Thyroid gland (tissue), 4 donors: ENCODE results near the gene CNTN5. TPM values are rescaled to one million over a fixed set of nuclear protein-coding genes. Genes with fewer than 3 reads are reported as not detected.

Experiments
- DNase-seq, 2 donors: peaks; one replicate each; pipeline ENCODE4 v3.0.0-alpha.2; 2019
- H3K27ac ChIP-seq, 3 donors: fragments of 200-600 bp; sonication (generic); 1 replicate in 2 of 3; 2 replicates in 1 of 3; pipeline ENCODE4 v1.5.1; 2016 to 2019; ENCODE audit warnings: mild to moderate bottlenecking in 1 of 3, moderate library complexity in 1 of 3
- H3K27me3 ChIP-seq: fragments of 200-600 bp; sonication (generic); one replicate; pipeline ENCODE4 v1.5.1; 2019
- H3K36me3 ChIP-seq, 2 donors: fragments of 200-600 bp; sonication (generic); one replicate each; pipeline ENCODE4 v1.5.1; 2016 to 2019
- H3K4me1 ChIP-seq, 2 donors: fragments of 200-600 bp; sonication (generic); one replicate each; pipeline ENCODE4 v1.5.1; 2017 to 2019
- H3K4me3 ChIP-seq, 3 donors: fragments of 200-600 bp; sonication (generic); replicated peaks in 1 of 3; 1 replicate in 2 of 3; 2 replicates in 1 of 3; pipeline ENCODE4 v1.5.1; 2016; ENCODE audit warnings: mild to moderate bottlenecking in 1 of 3
- H3K9me3 ChIP-seq: fragments of 200-600 bp; sonication (generic); one replicate; pipeline ENCODE4 v1.5.1; 2017
- CTCF ChIP-seq, 6 experiments: fragments of 200-600 bp in 3 of 6; fragments of 450-650 bp in 3 of 6; sonication (generic) in 3 of 6; IDR thresholded peaks; one replicate each; pipeline ENCODE4 v1.5.1; 2016 to 2019; ENCODE audit warnings: antibody characterized with exemption in 6 of 6, mild to moderate bottlenecking in 2 of 6, inconsistent platforms in 1 of 6, moderate library complexity in 1 of 6
- POLR2A ChIP-seq, 2 donors: fragments of 450-650 bp; IDR thresholded peaks; one replicate each; pipeline ENCODE4 v1.6.1; 2017; ENCODE audit warnings: antibody characterized with exemption in 2 of 2, mild to moderate bottlenecking in 2 of 2, moderate library complexity in 1 of 2
- WGBS, 2 donors: methylation state at CpG; one replicate each; pipeline ENCODE4 v1.1.5; 2017; 5-methylcytosine and 5-hydroxymethylcytosine counted together
- intact Hi-C: fragments of 100-400 bp; cut with DNase I; formaldehyde crosslinking; loops from one replicate; pipeline ENCODE4 v1.15.1; 2023
- total RNA-seq, 4 donors: library from RNA; depleted of rRNA; stranded (reverse); fragments of >200 nt; gene quantifications; one replicate each; pipeline ENCODE4 v1.2.3, GENCODE V29; 2016

The CNTN5 gene
- total RNA-seq, 4 donors from 2014 or later: 1.9 to 14.3 (median 12.0) TPM

DNA sequence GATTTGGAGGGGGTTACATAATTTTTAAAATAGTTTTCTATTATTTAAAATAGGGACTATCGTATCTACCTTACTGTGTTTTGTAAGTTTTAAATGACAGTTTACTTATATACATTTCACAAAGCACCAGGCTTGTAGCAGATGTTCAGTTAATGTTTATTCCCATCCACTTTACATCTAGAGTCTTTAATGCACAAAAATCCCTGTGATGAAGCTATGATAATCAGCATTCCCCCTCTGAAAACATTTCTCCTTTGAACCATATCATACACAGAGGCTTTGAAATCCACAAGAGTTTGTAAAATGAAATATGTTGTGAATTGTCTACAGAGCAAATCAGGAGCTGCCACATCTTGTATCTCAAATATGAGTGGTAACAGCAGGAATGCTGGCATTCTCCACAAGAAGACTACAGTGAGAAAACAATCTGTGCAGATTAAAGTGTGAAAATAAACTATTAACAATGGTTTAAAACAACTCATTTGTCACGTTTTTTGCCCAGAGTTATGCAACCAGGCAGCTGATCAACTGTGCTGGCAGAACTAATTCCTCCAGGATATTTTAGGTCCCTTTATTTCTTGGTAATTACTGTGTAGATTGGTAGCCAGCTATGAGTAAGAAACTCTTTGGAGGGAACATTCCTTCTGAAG, 967.2 kb downstream of the CNTN5 start:
- no peaks in the 10 kb centered on the region for H3K9me3 ChIP-seq
- no peak overlapping the region for H3K4me3 ChIP-seq
- H3K4me1 ChIP-seq: no peaks in the 10 kb centered on the region
- no peak overlapping the region for H3K27ac ChIP-seq
- 57 to 61% methylated on average over 2 of the region's 2 CpGs for WGBS, 2 donors
- H3K36me3 ChIP-seq: no peaks in the 10 kb centered on the region
- DNase-seq: no peak
- no peak for TF ChIP-seq POLR2A (IDR thresholded peaks at IDR 0.05)
- intact Hi-C loops: no loop called here
- no peaks in the 10 kb centered on the region for H3K27me3 ChIP-seq

GRCh38 chr11:99988471-99988837, 967.7 kb downstream of the CNTN5 start:
- H3K27ac ChIP-seq: no peak overlapping the region
- no peaks in the 10 kb centered on the region for H3K4me1 ChIP-seq
- no peak for DNase-seq
- TF ChIP-seq CTCF (IDR thresholded peaks at IDR 0.05) (no peak), POLR2A (IDR thresholded peaks at IDR 0.05) (no peak)
- H3K36me3 ChIP-seq: no peaks in the 10 kb centered on the region
- no peaks in the 10 kb centered on the region for H3K9me3 ChIP-seq
- intact Hi-C loops: no loop called here
- WGBS, 2 donors: 71 to 82% methylated on average over 2 of the region's 2 CpGs
- H3K4me3 ChIP-seq: no peak overlapping the region
- H3K27me3 ChIP-seq: no peaks in the 10 kb centered on the region

DNA sequence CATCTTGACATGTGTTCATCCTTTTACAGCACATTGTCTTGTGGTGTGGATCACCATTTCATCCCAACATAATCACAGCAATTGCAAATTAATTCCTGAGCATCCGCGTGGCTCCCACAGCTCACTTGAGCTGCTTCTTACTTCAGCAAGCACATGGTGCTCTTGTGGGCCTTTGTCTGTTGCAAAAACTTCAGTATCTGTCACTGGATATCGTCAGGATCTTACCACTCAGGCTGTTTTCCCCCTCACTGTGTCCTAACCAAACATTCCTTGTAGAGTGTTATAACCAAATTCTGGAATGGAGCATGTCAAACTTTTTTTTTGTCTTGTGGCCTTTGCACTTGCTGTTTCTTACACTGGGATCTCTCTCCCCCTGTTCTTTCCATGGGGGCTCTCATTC, 983.2 kb downstream of the CNTN5 start:
- H3K36me3 ChIP-seq: no peaks in the 10 kb centered on the region
- DNase-seq: no peak
- no peak overlapping the region for H3K27ac ChIP-seq
- intact Hi-C loops: no loop called here
- no peaks in the 10 kb centered on the region for H3K9me3 ChIP-seq
- H3K4me1 ChIP-seq: no peaks in the 10 kb centered on the region
- no peaks in the 10 kb centered on the region for H3K27me3 ChIP-seq
- H3K4me3 ChIP-seq: no peak overlapping the region
- WGBS, 2 donors: 49 to 56% methylated on average over 3 of the region's 3 CpGs
- TF ChIP-seq CTCF (IDR thresholded peaks at IDR 0.05) (no peak), POLR2A (IDR thresholded peaks at IDR 0.05) (no peak)

DNA sequence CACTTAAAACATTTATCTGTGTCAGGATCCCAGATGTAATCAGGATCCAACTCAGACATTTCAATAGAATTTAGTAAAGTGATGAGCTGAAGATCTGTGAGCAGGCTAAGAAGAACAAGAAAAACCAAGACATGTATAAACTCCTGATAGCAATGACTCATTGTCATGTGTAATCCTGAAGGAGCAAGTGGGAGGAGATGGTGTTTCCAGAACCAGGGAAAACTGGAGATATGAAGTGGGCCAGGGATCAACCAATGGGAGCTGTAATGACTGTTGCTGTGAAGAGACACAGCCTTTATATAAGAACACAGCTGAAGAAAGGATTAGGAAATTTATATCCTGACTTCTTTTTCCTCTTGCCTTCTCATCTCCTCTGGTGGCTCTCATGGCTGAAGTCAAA, 983.8 kb downstream of the CNTN5 start:
- DNase-seq: no peak
- no peak for TF ChIP-seq POLR2A (IDR thresholded peaks at IDR 0.05)
- no peak for TF ChIP-seq CTCF (IDR thresholded peaks at IDR 0.05)
- Histone ChIP-seq H3K4me3 (no peak overlapping the region), H3K27ac (no peak overlapping the region), H3K36me3 (no peaks in the 10 kb centered on the region), H3K9me3 (no peaks in the 10 kb centered on the region), H3K27me3 (no peaks in the 10 kb centered on the region), H3K4me1 (no peaks in the 10 kb centered on the region)
- intact Hi-C loops: no loop called here

DNA sequence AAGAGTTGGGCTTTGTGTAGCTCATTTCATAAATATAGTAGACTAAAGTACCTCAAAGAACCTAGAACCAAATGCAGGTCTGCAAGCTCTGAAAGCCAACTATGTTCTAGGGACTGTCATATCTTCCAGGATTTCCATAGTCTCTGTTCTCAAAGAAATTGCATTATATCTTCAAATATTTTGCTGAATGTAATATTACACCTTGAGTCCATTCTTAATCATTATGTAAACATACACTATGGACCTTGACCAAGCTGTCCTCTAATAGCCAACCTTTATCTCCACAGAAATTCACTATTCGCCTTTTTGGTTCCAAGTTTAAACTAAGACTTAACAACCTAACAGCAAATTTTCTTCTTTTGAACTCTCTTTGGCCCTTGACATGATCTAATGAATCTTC, 987.7 kb downstream of the CNTN5 start:
- Histone ChIP-seq H3K27me3 (no peaks in the 10 kb centered on the region), H3K9me3 (no peaks in the 10 kb centered on the region), H3K4me1 (no peaks in the 10 kb centered on the region), H3K4me3 (no peak overlapping the region), H3K36me3 (no peaks in the 10 kb centered on the region), H3K27ac (no peak overlapping the region)
- no peak for TF ChIP-seq CTCF (IDR thresholded peaks at IDR 0.05)
- TF ChIP-seq POLR2A (IDR thresholded peaks at IDR 0.05): no peak
- intact Hi-C loops: no loop called here
- 92% methylated on average over 1 of the region's 1 CpG for WGBS, 2 donors
- DNase-seq: no peak

GRCh38 chr11:100009728-100010127, 989.0 kb downstream of the CNTN5 start:
- intact Hi-C loops: no loop called here
- TF ChIP-seq POLR2A (IDR thresholded peaks at IDR 0.05) (no peak), CTCF (IDR thresholded peaks at IDR 0.05) (no peak)
- Histone ChIP-seq H3K9me3 (no peaks in the 10 kb centered on the region), H3K36me3 (no peaks in the 10 kb centered on the region), H3K4me1 (no peaks in the 10 kb centered on the region), H3K4me3 (no peak overlapping the region), H3K27me3 (no peaks in the 10 kb centered on the region), H3K27ac (no peak overlapping the region)
- 52 to 54% methylated on average over 3 of the region's 3 CpGs for WGBS, 2 donors
- DNase-seq: no peak
